CD8-positive, alpha-beta memory T cell (primary cell): ENCODE data around the gene POT1. TPM values are rescaled to one million over a fixed set of nuclear protein-coding genes. Genes with fewer than 3 reads are reported as not detected.

Experiments used
- CTCF ChIA-PET: fragments of 350-600 bp; sonication (Branson Sonifier 250); formaldehyde crosslinking; loops from one replicate; lab custom pipeline; 2021; ENCODE audit warnings: antibody characterized with exemption; lab: Charles Lee
- POLR2A ChIA-PET: fragments of 350-600 bp; sonication (Branson Sonifier 250); formaldehyde crosslinking; loops from one replicate; lab custom pipeline; 2021; ENCODE audit warnings: antibody characterized with exemption; lab: Charles Lee
- DNase-seq, 5 donors: peaks; one replicate each; pipeline versions ENCODE4 v3.0.0 to v3.0.0-alpha.2; 2020 to 2022; ENCODE audit warnings: mixed read lengths in 1 of 5
- H3K27ac ChIP-seq: one replicate; pipeline ENCODE4 v1.7.0; 2013; ENCODE audit warnings: low read depth, mild to moderate bottlenecking, low read length, moderate library complexity
- H3K27me3 ChIP-seq: 2 replicates; pipeline ENCODE4 v1.7.0; 2013; ENCODE audit warnings: low read length, mild to moderate bottlenecking; ENCODE audit not compliant: insufficient read depth, poor library complexity, severe bottlenecking
- H3K36me3 ChIP-seq: 2 replicates; pipeline ENCODE4 v1.7.0; 2013; ENCODE audit warnings: mild to moderate bottlenecking, low read length, moderate library complexity; ENCODE audit not compliant: insufficient read depth
- H3K4me1 ChIP-seq: 2 replicates; pipeline ENCODE4 v1.7.0; 2013; ENCODE audit warnings: mild to moderate bottlenecking, low read length, moderate library complexity; ENCODE audit not compliant: insufficient read depth
- H3K4me3 ChIP-seq: 2 replicates; pipeline ENCODE4 v1.7.0; 2013; ENCODE audit warnings: mild to moderate bottlenecking, low read length
- H3K9me3 ChIP-seq: 2 replicates; pipeline ENCODE4 v1.7.0; 2013; ENCODE audit warnings: mild to moderate bottlenecking, low read length
- H3K27ac Mint-ChIP-seq, 8 donors: one replicate each; pipeline ENCODE4 v1.8.0; 2020 to 2021; ENCODE audit warnings: mixed read lengths in 8 of 8, mild to moderate bottlenecking in 6 of 8, inconsistent platforms in 3 of 8, moderate library complexity in 3 of 8
- H3K27me3 Mint-ChIP-seq, 2 donors: one replicate each; pipeline ENCODE4 v1.8.0; 2020 to 2021; ENCODE audit warnings: mixed read lengths in 2 of 2, mild to moderate bottlenecking in 1 of 2, moderate library complexity in 1 of 2
- H3K36me3 Mint-ChIP-seq, 3 donors: one replicate each; pipeline ENCODE4 v1.8.0; 2020 to 2021; ENCODE audit warnings: mixed read lengths in 3 of 3, inconsistent platforms in 1 of 3, mild to moderate bottlenecking in 1 of 3
- H3K4me1 Mint-ChIP-seq, 3 donors: one replicate each; pipeline ENCODE4 v1.8.0; 2020 to 2021; ENCODE audit warnings: mixed read lengths in 3 of 3, inconsistent platforms in 1 of 3, mild to moderate bottlenecking in 1 of 3
- H3K4me3 Mint-ChIP-seq, 7 donors: one replicate each; pipeline ENCODE4 v1.8.0; 2020 to 2021; ENCODE audit warnings: mixed read lengths in 7 of 7, mild to moderate bottlenecking in 6 of 7, moderate library complexity in 4 of 7, inconsistent platforms in 2 of 7
- H3K9me3 Mint-ChIP-seq, 5 donors: one replicate each; pipeline ENCODE4 v1.8.0; 2020 to 2022; ENCODE audit warnings: mixed read lengths in 5 of 5, mild to moderate bottlenecking in 3 of 5, moderate library complexity in 2 of 5, inconsistent platforms in 1 of 5
- polyA plus RNA-seq: library from polyadenylated mRNA; unstranded; fragments of 300-500 nt; fragmentation: Illumina TruSeq; gene quantifications from one replicate; pipeline ENCODE4 v1.2.3, GENCODE V29; 2021
- total RNA-seq, 2 experiments: library from RNA; stranded (reverse); gene quantifications; one replicate each; pipeline ENCODE4 v1.2.3, GENCODE V29; 2021

The POT1 gene
- total and polyA plus RNA-seq, 3 experiments from 2014 or later = 21.8 to 34.2 (median 24.0) TPM

DNA sequence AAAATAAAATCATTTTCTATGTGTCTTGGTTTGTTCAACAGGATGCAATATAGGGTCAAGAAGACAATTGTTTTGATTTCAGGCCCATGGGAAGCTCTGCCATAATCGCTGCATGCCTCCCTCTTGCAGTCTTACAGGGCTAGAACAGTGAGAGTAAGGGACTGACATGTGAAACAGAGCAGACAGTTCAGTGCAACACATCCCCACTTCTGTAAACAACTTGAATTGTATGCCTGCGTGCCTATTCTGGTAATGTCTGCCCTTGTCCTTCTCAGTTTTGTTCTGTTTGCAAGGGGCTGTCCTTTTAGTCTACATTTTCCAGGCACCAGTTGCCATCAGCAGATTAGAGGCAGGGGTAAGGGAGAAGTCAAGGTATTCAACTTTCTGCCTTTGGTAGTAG, 129.2 kb downstream of the POT1 start:
- H3K27ac ChIP-seq = no peak overlapping the region
- Mint-ChIP-seq H3K9me3 (peaks cover 2 to 18% (median 6%) of the 10 kb centered on the region in 5 donors), H3K36me3 (no peaks in the 10 kb centered on the region), H3K4me1 (no peaks in the 10 kb centered on the region), H3K27ac (no peak overlapping the region), H3K27me3 (peaks cover 1 to 29% of the 10 kb centered on the region in 2 donors), H3K4me3 (no peak overlapping the region)
- CTCF ChIA-PET = no interaction called here
- H3K4me1 ChIP-seq = no peaks in the 10 kb centered on the region
- H3K9me3 ChIP-seq = no peaks in the 10 kb centered on the region
- no peak overlapping the region for H3K4me3 ChIP-seq
- DNase-seq = no peak
- POLR2A ChIA-PET = no interaction called here
- no peaks in the 10 kb centered on the region for H3K36me3 ChIP-seq
- H3K27me3 ChIP-seq = no peaks in the 10 kb centered on the region

DNA sequence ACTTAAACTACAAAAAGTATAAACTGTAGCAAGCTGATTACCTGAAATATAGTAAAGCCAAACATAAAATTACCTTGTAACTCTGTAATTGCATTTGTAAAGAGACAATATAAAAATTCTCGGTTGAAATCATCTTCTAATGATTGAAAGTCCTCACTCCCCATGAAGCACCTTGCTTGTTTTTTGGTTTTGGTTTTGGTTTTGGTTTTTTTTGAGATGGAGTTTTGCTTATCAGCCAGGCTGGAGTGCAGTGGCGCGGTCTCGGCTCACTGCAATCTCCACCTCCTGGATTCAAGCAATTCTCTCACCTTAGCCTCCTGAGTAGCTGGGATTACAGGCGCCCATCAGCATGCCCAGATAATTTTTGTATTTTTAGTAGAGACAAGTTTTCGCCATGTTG, 130.2 kb downstream of the POT1 start:
- H3K27me3 Mint-ChIP-seq = peaks cover 1 to 29% of the 10 kb centered on the region in 2 donors
- Histone ChIP-seq H3K4me3 (no peak overlapping the region), H3K27ac (no peak overlapping the region), H3K9me3 (no peaks in the 10 kb centered on the region), H3K27me3 (no peaks in the 10 kb centered on the region), H3K4me1 (no peaks in the 10 kb centered on the region), H3K36me3 (no peaks in the 10 kb centered on the region)
- H3K36me3 Mint-ChIP-seq = no peaks in the 10 kb centered on the region
- no peak for DNase-seq
- POLR2A ChIA-PET = no interaction called here
- no peak overlapping the region for H3K4me3 Mint-ChIP-seq
- no peak overlapping the region for H3K27ac Mint-ChIP-seq
- peaks cover 2 to 18% (median 6%) of the 10 kb centered on the region in 5 donors for H3K9me3 Mint-ChIP-seq
- CTCF ChIA-PET = no interaction called here
- no peaks in the 10 kb centered on the region for H3K4me1 Mint-ChIP-seq

GRCh38 chr7:124796771-124797170, 132.9 kb downstream of the POT1 start:
- no peaks in the 10 kb centered on the region for H3K36me3 ChIP-seq
- H3K9me3 ChIP-seq = no peaks in the 10 kb centered on the region
- H3K4me3 ChIP-seq = no peak overlapping the region
- H3K27ac ChIP-seq = no peak overlapping the region
- no peaks in the 10 kb centered on the region for H3K4me1 ChIP-seq
- H3K27me3 ChIP-seq = no peaks in the 10 kb centered on the region
- no peak overlapping the region for H3K4me3 Mint-ChIP-seq
- ChIA-PET CTCF (no interaction called here), POLR2A (no interaction called here)
- DNase-seq = no peak
- no peaks in the 10 kb centered on the region for H3K4me1 Mint-ChIP-seq
- H3K9me3 Mint-ChIP-seq = peaks cover 5 to 18% (median 6%) of the 10 kb centered on the region in 5 donors
- H3K27me3 Mint-ChIP-seq = peaks cover 1 to 27% of the 10 kb centered on the region in 2 donors
- H3K36me3 Mint-ChIP-seq = no peaks in the 10 kb centered on the region
- H3K27ac Mint-ChIP-seq = no peak overlapping the region

- no peaks in the 10 kb centered on the region for H3K36me3 ChIP-seq
- no peaks in the 10 kb centered on the region for H3K4me1 ChIP-seq
- H3K27me3 ChIP-seq = no peaks in the 10 kb centered on the region
- H3K9me3 Mint-ChIP-seq = peaks cover 5 to 11% (median 6%) of the 10 kb centered on the region in 5 donors
- no peak for DNase-seq
- CTCF ChIA-PET = no interaction called here
- no peaks in the 10 kb centered on the region for H3K4me1 Mint-ChIP-seq
- no peak overlapping the region for H3K27ac Mint-ChIP-seq
- no peak overlapping the region for H3K27ac ChIP-seq
- no peaks in the 10 kb centered on the region for H3K9me3 ChIP-seq
- H3K4me3 Mint-ChIP-seq = no peak overlapping the region
- peaks cover 8 to 12% of the 10 kb centered on the region in 2 donors for H3K27me3 Mint-ChIP-seq
- H3K4me3 ChIP-seq = no peak overlapping the region
- H3K36me3 Mint-ChIP-seq = no peaks in the 10 kb centered on the region
- POLR2A ChIA-PET = no interaction called here
These were observed 136.9 kb downstream of the POT1 start for GRCh38 chr7:124792696-124793095.

GRCh38 chr7:124792002-124792401, 137.6 kb downstream of the POT1 start:
- ChIA-PET CTCF (no interaction called here), POLR2A (no interaction called here)
- no peaks in the 10 kb centered on the region for H3K36me3 Mint-ChIP-seq
- H3K9me3 ChIP-seq = no peaks in the 10 kb centered on the region
- no peaks in the 10 kb centered on the region for H3K36me3 ChIP-seq
- DNase-seq = no peak
- H3K27me3 Mint-ChIP-seq = peaks cover 8 to 12% of the 10 kb centered on the region in 2 donors
- no peaks in the 10 kb centered on the region for H3K4me1 Mint-ChIP-seq
- H3K27ac ChIP-seq = no peak overlapping the region
- no peak overlapping the region for H3K4me3 Mint-ChIP-seq
- no peak overlapping the region for H3K4me3 ChIP-seq
- H3K9me3 Mint-ChIP-seq = peaks cover 3 to 10% (median 6%) of the 10 kb centered on the region in 5 donors
- no peaks in the 10 kb centered on the region for H3K27me3 ChIP-seq
- no peak overlapping the region for H3K27ac Mint-ChIP-seq
- no peaks in the 10 kb centered on the region for H3K4me1 ChIP-seq

DNA sequence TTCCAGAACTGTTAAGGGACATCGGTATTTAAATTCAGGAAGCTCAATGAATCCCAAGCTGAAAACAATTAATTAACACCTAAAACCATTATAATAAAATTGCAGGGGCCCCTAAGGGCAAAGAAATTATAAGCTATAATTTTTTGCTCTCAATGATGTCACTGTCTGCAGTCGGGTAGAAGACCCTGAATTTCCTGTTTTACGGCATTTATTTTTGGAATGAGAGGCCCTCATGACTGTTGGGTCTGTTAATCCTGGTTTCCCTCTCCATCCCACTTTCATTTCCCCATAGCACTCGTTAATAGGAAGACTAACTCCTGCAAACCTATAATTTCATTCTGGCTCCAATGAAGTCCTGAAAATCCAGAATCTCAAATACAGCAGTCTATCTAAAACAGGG, 138.2 kb downstream of the POT1 start:
- H3K36me3 ChIP-seq = no peaks in the 10 kb centered on the region
- Mint-ChIP-seq H3K4me1 (no peaks in the 10 kb centered on the region), H3K36me3 (no peaks in the 10 kb centered on the region), H3K9me3 (peaks cover 3 to 8% (median 4%) of the 10 kb centered on the region in 5 donors), H3K27me3 (peaks cover 8 to 12% of the 10 kb centered on the region in 2 donors), H3K27ac (no peak overlapping the region), H3K4me3 (no peak overlapping the region)
- DNase-seq = no peak
- no peaks in the 10 kb centered on the region for H3K9me3 ChIP-seq
- H3K27me3 ChIP-seq = no peaks in the 10 kb centered on the region
- ChIA-PET CTCF (no interaction called here), POLR2A (no interaction called here)
- H3K27ac ChIP-seq = no peak overlapping the region
- no peak overlapping the region for H3K4me3 ChIP-seq
- H3K4me1 ChIP-seq = no peaks in the 10 kb centered on the region

GRCh38 chr7:124790645-124791044, 139.0 kb downstream of the POT1 start:
- H3K36me3 Mint-ChIP-seq = no peaks in the 10 kb centered on the region
- no peaks in the 10 kb centered on the region for H3K4me1 Mint-ChIP-seq
- peaks cover 9 to 12% of the 10 kb centered on the region in 2 donors for H3K27me3 Mint-ChIP-seq
- no peak overlapping the region for H3K27ac ChIP-seq
- peaks cover 0 to 3% (median under 1%) of the 10 kb centered on the region in 5 donors for H3K9me3 Mint-ChIP-seq
- H3K4me3 ChIP-seq = no peak overlapping the region
- POLR2A ChIA-PET = no interaction called here
- H3K36me3 ChIP-seq = no peaks in the 10 kb centered on the region
- H3K9me3 ChIP-seq = no peaks in the 10 kb centered on the region
- no peak overlapping the region for H3K27ac Mint-ChIP-seq
- H3K4me3 Mint-ChIP-seq = no peak overlapping the region
- no peaks in the 10 kb centered on the region for H3K27me3 ChIP-seq
- H3K4me1 ChIP-seq = no peaks in the 10 kb centered on the region
- CTCF ChIA-PET = no interaction called here
- no peak for DNase-seq

DNA sequence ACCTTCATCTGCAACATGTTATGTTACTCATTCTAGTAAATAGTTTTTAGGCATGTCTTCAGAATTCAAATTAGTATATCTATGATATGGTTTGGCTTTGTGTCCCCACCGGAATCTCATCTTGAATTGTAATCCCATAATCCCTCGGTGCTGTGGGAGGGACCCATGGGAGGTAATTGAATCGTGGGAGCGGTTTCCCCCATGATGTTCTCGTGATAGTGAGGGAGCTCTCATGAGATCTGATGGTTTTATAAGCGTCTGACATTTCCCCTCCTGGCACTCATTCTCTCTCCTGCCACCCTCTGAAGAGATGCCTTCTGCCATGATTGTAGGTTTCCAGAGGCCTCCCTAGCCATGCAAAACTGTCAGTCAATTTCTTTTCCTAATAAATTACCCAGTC, 143.6 kb downstream of the POT1 start:
- H3K27ac ChIP-seq = no peak overlapping the region
- H3K27me3 ChIP-seq = no peaks in the 10 kb centered on the region
- no peak for DNase-seq
- Mint-ChIP-seq H3K36me3 (no peaks in the 10 kb centered on the region), H3K9me3 (no peaks in the 10 kb centered on the region), H3K27ac (no peak overlapping the region), H3K27me3 (peaks cover 7 to 11% of the 10 kb centered on the region in 2 donors), H3K4me3 (no peak overlapping the region), H3K4me1 (no peaks in the 10 kb centered on the region)
- H3K4me1 ChIP-seq = no peaks in the 10 kb centered on the region
- H3K36me3 ChIP-seq = no peaks in the 10 kb centered on the region
- no peak overlapping the region for H3K4me3 ChIP-seq
- no peaks in the 10 kb centered on the region for H3K9me3 ChIP-seq
- ChIA-PET CTCF (no interaction called here), POLR2A (no interaction called here)
